Endodermal cell (in vitro differentiated cells): ENCODE measurements around the gene GTF2A1. TPM values are rescaled to one million over a fixed set of nuclear protein-coding genes. Genes with fewer than 3 reads are reported as not detected.

Source experiments
- DNase-seq: peaks from one replicate; pipeline ENCODE4 v3.0.0-alpha.2; 2017
- H3K27ac ChIP-seq: 2 replicates; pipeline ENCODE4 v1.5.1; 2013; ENCODE audit warnings: mild to moderate bottlenecking, low read depth, low read length, moderate library complexity
- H3K27me3 ChIP-seq: 2 replicates; pipeline ENCODE4 v1.6.1; 2013; ENCODE audit warnings: mild to moderate bottlenecking, low read length, moderate library complexity; ENCODE audit not compliant: insufficient read depth, control insufficient read depth, poor library complexity, severe bottlenecking
- H3K36me3 ChIP-seq: 2 replicates; pipeline ENCODE4 v1.7.0; 2013; ENCODE audit warnings: mild to moderate bottlenecking, low read length, moderate library complexity; ENCODE audit not compliant: control insufficient read depth, insufficient read depth
- H3K4me1 ChIP-seq: one replicate; pipeline ENCODE4 v1.7.0; 2013; ENCODE audit warnings: low read length; ENCODE audit not compliant: control insufficient read depth, insufficient read depth
- H3K4me3 ChIP-seq: 2 replicates; pipeline ENCODE4 v1.5.1; 2013; ENCODE audit warnings: mild to moderate bottlenecking, low read length, moderate library complexity
- H3K9ac ChIP-seq: 2 replicates; pipeline ENCODE4 v1.6.1; 2013; ENCODE audit warnings: mild to moderate bottlenecking, low read length, moderate library complexity; ENCODE audit not compliant: poor library complexity, severe bottlenecking; ENCODE audit errors: extremely low read depth
- H3K9me3 ChIP-seq: 2 replicates; pipeline ENCODE4 v1.6.1; 2013; ENCODE audit warnings: mild to moderate bottlenecking, low read length, moderate library complexity; ENCODE audit not compliant: control insufficient read depth
- H3K27ac Mint-ChIP-seq: 2 replicates; pipeline ENCODE4 v1.8.0; 2020; ENCODE audit warnings: mixed read lengths
- H3K27me3 Mint-ChIP-seq: 2 replicates; pipeline ENCODE4 v1.8.0; 2021; ENCODE audit warnings: mild to moderate bottlenecking, mixed read lengths; ENCODE audit not compliant: insufficient read depth
- H3K36me3 Mint-ChIP-seq: 2 replicates; pipeline ENCODE4 v1.8.0; 2020; ENCODE audit warnings: low read depth, mixed read lengths
- H3K4me1 Mint-ChIP-seq: 2 replicates; pipeline ENCODE4 v1.8.0; 2020; ENCODE audit warnings: mixed read lengths
- H3K4me3 Mint-ChIP-seq: 2 replicates; pipeline ENCODE4 v1.8.0; 2020; ENCODE audit warnings: mild to moderate bottlenecking, moderate library complexity, mixed read lengths
- H3K9me3 Mint-ChIP-seq: 2 replicates; pipeline ENCODE4 v1.8.0; 2020; ENCODE audit warnings: mild to moderate bottlenecking, mixed read lengths
- WGBS, 2 experiments: methylation state at CpG; one replicate each; pipeline versions ENCODE4 v1.1.5 to v1.1.7; 2013; ENCODE audit warnings: missing lambda C conversion rate in 2 of 2, mixed read lengths in 1 of 2; ENCODE audit not compliant: insufficient coverage in 1 of 2, insufficient read length in 1 of 2; 5-methylcytosine and 5-hydroxymethylcytosine counted together
- total RNA-seq, 2 donors: library from RNA; stranded (reverse); fragmentation: NEBNext Ultra II Directional in 1 of 2; extraction: Animal tissue kit (Norgen Biotek cat#: 25700) in 1 of 2; gene quantifications; 2 replicates in 1 of 2; 3 replicates in 1 of 2; pipeline ENCODE4 v1.2.1, GENCODE V29; 2021
- TF ChIP-seq, protein P1 (sequence below): fragments of 200-600 bp; sonication (generic); conservative IDR thresholded peaks from 2 replicates; pipeline ENCODE4 v1.5.0; 2021; ENCODE audit warnings: antibody characterized with exemption, mild to moderate bottlenecking

Gene GTF2A1
- total RNA-seq, 2 donors from 2014 or later = 34.3 to 34.4 TPM

DNA sequence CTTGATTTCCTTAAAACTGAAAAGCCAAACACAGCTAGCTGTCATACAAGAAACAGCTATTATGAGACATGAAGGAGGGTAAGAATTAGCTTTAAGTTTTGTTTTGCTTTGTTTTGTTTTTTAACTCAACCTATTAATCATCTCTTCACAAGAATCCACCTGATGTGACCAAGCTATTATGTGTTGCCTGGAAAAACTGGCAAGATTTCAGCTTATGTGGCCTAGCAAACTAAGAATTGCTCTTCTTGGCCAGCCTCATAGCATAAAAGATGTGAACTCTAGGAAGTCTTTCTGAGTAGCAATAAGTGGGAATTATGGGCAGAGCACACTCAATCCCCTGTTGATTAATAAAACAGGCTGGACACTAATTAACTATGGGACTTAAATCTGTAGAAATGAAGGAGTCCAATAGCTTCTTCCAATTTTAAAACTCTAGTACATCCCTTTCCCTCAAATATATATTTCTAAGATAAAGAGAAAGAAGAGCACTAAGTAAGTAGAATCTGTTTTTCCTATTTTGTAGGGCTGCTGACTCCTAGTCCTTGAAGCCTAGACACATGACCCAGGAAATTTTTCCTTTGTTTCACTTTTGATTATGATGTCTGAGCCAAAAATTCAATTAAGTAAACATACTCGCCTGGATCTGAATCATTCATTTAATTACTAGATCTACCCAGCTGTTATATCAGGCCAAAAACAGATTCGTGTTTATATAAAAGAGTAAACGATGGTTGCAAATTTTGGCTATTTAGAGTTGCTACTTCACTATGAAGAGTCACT, 75.7 kb downstream of the GTF2A1 start:
- H3K9me3 Mint-ChIP-seq = no peaks in the 10 kb centered on the region
- 92 to 100% methylated on average over 2 to 3 of the region's 3 CpGs for WGBS, 2 experiments

DNA sequence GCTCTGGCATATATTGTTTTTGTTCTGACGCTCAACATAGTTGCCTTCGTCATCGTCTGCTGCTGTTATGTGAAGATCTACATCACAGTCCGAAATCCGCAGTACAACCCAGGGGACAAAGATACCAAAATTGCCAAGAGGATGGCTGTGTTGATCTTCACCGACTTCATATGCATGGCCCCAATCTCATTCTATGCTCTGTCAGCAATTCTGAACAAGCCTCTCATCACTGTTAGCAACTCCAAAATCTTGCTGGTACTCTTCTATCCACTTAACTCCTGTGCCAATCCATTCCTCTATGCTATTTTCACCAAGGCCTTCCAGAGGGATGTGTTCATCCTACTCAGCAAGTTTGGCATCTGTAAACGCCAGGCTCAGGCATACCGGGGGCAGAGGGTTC, 77.0 kb downstream of the GTF2A1 start:
- Mint-ChIP-seq H3K36me3 (no peaks in the 10 kb centered on the region), H3K4me1 (peaks cover 21% of the 10 kb centered on the region), H3K27ac (no peak overlapping the region), H3K9me3 (no peaks in the 10 kb centered on the region), H3K4me3 (no peak overlapping the region), H3K27me3 (peaks cover 6% of the 10 kb centered on the region)
- Histone ChIP-seq H3K36me3 (no peaks in the 10 kb centered on the region), H3K4me3 (no peak overlapping the region), H3K9me3 (no peaks in the 10 kb centered on the region), H3K27me3 (peaks cover 5% of the 10 kb centered on the region), H3K9ac (no peak overlapping the region), H3K27ac (no peak overlapping the region), H3K4me1 (peaks cover 5% of the 10 kb centered on the region)
- 92 to 95% methylated on average over 8 of the region's 8 CpGs for whole genome bisulfite sequencing, 2 experiments
- no peak for DNase-seq
- TF ChIP-seq, protein P1, sequence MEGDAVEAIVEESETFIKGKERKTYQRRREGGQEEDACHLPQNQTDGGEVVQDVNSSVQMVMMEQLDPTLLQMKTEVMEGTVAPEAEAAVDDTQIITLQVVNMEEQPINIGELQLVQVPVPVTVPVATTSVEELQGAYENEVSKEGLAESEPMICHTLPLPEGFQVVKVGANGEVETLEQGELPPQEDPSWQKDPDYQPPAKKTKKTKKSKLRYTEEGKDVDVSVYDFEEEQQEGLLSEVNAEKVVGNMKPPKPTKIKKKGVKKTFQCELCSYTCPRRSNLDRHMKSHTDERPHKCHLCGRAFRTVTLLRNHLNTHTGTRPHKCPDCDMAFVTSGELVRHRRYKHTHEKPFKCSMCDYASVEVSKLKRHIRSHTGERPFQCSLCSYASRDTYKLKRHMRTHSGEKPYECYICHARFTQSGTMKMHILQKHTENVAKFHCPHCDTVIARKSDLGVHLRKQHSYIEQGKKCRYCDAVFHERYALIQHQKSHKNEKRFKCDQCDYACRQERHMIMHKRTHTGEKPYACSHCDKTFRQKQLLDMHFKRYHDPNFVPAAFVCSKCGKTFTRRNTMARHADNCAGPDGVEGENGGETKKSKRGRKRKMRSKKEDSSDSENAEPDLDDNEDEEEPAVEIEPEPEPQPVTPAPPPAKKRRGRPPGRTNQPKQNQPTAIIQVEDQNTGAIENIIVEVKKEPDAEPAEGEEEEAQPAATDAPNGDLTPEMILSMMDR = no peak

More for the DNA sequence above, 75.7 kb downstream of the GTF2A1 start:
- H3K4me3 Mint-ChIP-seq = no peak overlapping the region
- Histone ChIP-seq H3K36me3 (no peaks in the 10 kb centered on the region), H3K4me3 (no peak overlapping the region), H3K4me1 (peaks cover 5% of the 10 kb centered on the region), H3K9me3 (no peaks in the 10 kb centered on the region), H3K27me3 (peaks cover 5% of the 10 kb centered on the region), H3K9ac (no peak overlapping the region), H3K27ac (no peak overlapping the region)
- H3K36me3 Mint-ChIP-seq = no peaks in the 10 kb centered on the region
- H3K4me1 Mint-ChIP-seq = peaks cover 21% of the 10 kb centered on the region
- DNase-seq = no peak
- TF ChIP-seq, protein P1 = no peak
- H3K27me3 Mint-ChIP-seq = peaks cover 6% of the 10 kb centered on the region
- no peak overlapping the region for H3K27ac Mint-ChIP-seq

DNA sequence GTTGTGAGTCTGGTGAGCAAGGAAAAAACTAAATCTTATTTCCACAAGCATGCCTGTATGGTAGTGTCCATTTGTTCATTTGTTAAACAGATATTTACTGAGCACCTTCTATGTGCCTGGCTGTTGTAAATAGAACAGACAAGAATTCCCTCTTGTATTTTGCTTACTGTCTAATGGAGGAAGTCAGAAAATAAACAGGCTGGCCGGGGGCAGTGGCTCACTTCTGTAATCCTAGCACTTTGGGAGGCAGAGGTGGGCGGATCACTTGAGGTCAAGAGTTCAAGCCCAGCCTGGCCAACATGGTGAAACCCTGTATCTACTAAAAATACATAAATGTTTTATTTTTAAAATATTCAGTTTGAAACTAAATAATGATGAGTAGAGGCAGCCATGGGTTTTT, 79.3 kb downstream of the GTF2A1 start:
- Histone ChIP-seq H3K27me3 (peaks cover 5% of the 10 kb centered on the region), H3K9ac (no peak overlapping the region), H3K4me1 (no peaks in the 10 kb centered on the region), H3K36me3 (no peaks in the 10 kb centered on the region), H3K9me3 (no peaks in the 10 kb centered on the region), H3K4me3 (no peak overlapping the region), H3K27ac (no peak overlapping the region)
- no peak overlapping the region for H3K4me3 Mint-ChIP-seq
- H3K27me3 Mint-ChIP-seq = peaks cover 6% of the 10 kb centered on the region
- DNase-seq = no peak
- no peak overlapping the region for H3K27ac Mint-ChIP-seq
- H3K36me3 Mint-ChIP-seq = no peaks in the 10 kb centered on the region
- TF ChIP-seq, protein P1 = no peak
- 98 to 100% methylated on average over 1 to 2 of the region's 2 CpGs for WGBS, 2 experiments
- peaks cover 8% of the 10 kb centered on the region for H3K4me1 Mint-ChIP-seq
- H3K9me3 Mint-ChIP-seq = no peaks in the 10 kb centered on the region
